ENCODE data around the gene TRPT1.
A peak's percentile ranks its signal among the peaks of the same experiment; 100 is the strongest.

TRPT1 gene

DNA sequence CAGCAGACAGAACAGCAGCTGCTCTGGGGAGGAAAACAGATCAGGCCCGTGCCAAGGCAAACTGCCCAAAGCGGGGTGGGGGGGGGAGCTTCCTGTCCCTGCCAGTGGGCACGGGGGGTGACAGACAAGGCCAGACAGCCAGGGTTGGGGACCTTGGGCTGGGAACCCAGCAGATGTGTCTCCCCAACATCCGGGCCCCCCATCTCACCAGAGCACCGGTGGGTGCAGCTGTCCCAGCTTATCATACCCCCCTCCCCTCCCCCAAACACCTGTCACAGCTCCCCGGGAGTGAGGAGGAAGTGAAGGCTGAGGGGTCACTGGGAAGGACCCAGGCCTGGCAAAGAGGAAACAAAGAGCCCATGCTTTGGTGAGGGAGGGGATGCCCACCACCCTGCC lies 19.4 kb upstream of the TRPT1 start:
- DNase-seq (ENCODE audit: low read depth in 2 of 2), result no peak

DNA sequence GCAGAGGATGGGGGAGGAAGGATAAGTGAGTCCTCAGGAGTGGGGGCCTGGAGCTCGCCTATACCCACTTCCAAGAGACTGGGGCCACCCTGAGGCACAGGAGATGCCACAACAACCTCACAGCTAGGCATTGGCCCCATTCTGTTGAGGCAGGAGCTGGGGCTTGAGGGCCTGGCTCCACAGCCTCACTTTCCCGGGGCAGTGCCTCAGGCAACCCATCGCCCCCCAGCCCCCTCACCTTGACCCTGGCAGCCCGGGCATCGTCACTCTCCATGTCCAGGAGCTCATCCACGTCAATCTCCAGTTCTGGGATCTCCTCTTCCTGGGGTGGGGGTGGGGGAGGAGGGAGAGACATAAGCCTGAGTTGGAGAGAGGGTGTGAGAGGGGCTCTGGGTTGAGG lies 19.0 kb upstream of the TRPT1 start:
- no peak for DNase-seq (ENCODE audit: low read depth in 2 of 2)

DNA sequence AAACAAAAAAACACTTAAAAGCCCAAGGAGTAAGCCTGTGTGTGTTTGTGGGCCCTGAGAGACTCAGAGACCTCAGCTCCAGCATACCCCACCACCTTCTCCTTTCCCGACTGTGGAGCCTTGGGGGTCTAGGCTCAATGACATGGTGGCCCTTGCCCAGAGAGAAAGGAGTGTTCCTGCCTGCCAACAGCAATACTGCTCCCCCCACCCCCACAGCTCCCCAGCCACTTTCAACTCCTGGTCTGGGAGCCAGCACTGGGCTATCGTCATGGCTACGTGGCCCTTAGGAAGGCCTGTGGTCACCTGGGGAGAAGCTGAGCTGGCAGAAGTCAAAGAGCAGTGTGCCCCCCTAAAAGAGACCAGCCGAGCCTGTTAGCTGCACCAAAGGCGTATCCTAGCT lies 18.1 kb upstream of the TRPT1 start:
- no peak for DNase-seq (ENCODE audit: low read depth in 2 of 2)

DNA sequence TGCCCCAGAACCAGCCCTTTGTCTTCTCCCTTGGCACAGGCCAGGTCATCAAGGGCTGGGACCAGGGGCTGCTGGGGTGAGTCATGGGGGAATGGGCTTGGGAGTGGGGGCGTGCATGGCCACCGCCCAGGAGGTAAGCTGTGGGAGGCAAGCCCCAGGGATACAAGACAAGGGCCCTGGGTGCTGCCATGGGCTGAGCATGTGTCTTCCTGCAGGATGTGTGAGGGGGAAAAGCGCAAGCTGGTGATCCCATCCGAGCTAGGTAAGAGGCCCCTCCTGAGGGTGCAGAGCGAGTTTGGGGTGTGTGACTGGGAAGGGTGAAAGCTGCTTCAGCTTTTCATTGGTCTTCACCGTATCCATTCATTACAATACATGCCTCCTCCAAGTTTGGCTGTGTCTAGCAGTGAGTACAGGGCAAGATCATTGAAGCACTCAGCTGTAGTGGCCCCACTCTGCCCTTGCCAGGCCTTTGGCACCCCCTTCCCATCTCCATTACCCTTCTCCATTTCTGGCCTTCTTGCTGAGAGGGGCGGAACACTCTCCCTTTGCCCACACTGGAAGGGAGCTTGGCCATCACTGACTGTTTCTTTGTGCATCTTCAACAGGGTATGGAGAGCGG lies 17.4 kb upstream of the TRPT1 start:
- DNase-seq (ENCODE audit: low read depth in 2 of 2), result no peak

DNA sequence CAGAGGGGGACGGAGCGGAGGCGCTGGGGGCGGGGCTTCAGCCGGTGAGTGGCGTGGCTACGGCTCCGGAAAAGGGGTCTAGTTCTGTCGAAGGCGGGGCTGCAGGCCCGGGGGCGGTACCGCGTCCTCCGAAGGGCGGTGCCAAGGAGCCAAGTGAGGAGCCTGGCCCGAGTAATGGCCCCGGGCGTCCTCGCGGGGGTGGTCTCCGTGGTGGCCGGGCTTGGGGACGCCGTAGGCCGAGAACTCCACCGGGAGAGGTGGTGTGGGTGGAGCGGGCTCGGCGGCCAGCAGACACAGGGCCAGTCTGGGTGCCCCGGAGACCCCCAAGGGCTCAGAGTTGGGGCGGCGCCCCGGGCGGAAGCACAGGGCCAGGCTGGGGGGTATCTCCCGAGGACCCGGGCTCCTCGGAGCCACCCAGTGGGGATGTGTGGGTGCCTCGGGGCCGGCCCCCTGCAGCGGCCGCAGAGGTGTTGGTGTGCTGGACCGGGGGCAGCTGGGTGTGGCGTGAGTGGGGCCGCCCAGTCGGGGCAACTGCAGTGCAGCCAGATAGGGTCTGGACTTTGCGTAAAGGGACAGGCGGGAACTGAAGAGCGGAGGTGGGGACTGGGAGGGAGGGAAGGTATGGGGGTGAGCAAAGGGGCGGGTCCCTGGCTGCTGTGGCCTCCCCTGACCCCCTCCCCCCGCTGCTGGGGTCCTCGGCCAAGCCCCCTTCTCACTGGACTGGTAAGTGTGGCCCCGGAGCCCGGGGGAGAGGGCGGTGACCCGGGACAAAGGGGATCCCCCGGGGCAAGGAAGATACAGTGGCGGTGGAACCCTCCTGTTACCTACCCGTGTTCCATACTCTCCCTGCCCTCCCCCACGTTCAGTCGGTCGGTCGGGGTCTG lies 15.7 kb upstream of the TRPT1 start:
- peak in 1 of 2 donors; percentile 100 for DNase-seq (ENCODE audit: low read depth in 2 of 2)

DNA sequence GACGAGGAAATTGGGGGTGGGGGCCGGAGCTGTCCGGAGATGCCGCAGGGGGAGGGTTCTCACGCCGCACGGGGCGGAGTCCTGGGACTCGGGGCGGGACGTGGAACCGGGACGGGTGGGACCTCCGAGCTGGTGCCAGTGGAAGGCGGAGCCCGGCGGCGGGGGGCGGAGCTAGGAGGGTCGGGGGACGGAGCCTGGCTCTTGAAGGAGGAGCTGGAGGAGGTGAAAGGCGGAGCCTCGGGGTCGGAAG lies 15.2 kb upstream of the TRPT1 start:
- DNase-seq (ENCODE audit: low read depth in 2 of 2), result peak in 1 of 2 donors; percentile 100

DNA sequence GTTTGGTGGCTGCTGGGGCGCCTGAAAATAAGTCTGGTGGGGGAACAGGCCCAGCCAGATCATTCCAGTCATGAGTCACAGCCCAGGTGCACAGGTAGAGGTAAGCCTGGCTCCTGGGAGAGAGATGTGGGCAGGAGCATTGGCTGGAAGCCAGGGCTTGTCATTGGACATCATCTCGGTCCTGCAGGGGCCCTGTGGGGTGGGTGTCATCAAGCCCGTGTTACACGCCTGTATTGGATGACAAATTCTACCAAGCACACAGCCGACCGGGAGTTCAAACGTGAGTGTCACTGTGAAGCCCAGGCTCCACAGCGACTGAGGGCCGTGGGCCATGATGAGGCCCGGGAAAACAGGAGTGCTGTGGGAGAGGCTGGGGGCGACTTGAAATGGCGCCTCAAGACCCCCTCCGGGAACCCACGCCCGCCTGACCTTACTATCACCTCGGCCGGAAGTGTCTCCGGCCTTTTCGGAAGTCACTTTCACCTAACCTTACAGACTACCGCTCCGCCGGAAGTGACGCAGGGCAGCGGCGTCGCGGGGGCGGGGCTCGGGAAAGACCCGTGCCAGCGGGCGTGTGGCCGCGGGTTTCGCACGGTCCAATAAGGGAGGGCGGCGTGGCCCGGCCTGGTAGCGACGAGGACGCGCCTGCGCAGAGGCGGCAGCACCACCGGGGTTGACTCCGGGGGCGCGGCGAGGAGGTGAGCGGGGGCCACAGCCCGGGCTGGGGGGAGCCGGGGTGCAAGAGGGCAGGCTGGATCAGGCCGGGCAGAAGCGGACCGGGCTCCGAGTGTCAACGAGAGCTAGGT lies 14.7 kb upstream of the TRPT1 start, which contains the start of gene FKBP2:
FKBP2 (plus strand) TSS at position 661 of the 806 bp plus-strand sequence. CDS start 1,293 bp downstream, outside the sequence.
- peak; percentile 95 to 96 for DNase-seq (ENCODE audit: low read depth in 2 of 2)

DNA sequence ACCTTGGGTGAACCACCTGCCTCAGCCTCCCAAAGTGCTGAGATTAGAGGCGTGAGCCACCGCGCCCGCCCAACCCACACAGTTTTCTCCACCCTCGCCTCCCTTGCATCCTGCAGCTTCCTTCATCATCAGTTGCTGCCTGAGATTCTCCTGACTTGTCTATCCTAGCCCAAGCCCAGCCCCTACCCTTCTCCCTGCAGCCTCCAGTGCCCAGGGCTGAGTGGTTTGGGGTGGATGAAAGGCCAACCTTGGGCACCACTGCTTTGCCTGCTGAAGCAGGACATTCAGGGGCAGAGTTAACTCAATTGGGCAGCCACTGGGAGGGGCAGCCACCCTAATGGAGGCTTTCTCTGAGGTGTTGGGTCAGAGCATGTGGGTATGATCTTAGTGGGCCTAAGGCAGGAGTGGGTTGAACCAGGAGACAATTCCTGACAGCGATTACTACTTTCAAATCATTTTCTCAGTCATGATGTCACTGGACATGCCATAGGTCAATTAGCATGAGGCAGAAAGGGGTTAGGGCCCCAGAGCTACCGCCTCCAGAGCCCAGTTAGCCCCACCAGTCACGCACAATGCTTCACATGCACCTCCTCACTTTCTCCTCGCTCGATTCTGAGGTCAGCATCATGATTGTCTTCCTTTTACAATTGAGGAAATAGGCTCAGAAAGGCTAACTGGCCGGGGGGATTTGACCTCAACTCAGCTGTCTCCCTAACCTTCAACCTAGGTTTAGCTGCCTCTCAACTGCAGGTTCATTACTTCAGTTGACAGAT lies 13.9 kb upstream of the TRPT1 start:
- DNase-seq (ENCODE audit: low read depth in 2 of 2), result no peak

DNA sequence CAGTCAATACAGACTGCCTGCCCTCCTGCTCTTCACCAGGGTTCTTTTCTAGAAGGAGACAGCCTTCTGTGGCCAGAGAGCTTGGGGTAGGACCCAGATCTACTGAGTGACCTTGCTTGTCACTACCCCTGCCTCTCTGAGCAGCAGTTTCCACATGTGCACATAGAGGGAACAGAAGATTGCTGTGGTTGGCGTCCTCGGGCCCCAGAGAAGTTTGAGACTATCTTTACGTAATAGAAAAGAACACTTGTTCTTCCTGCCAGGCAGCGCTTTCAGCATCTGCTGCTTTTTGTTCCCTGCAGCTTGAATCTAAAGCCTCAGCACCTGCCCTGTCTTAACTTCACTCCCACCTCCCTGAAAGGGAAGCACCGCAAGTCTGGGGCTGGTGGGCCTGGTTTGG lies 13.0 kb upstream of the TRPT1 start:
- DNase-seq (ENCODE audit: low read depth in 2 of 2), result no peak

DNA sequence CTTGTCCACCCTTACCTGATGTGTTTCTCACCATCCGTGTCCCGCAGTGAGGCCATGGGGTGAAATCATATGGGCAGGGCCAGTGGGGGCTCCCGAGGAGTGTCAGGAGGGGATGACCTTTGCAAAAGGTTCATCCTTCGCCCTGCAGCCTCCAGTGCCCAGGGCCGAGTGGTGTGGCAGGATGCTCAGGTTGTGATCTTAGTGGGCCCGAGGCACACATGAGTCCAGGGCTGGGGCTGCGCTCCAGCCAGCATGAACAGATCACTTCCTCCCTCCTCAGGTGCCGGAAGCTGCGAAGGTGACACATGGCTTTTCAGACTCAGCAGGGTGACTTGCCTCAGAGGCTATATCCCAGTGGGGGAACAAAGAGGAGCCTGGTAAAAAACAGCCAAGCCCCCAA lies 12.1 kb upstream of the TRPT1 start:
- DNase-seq (ENCODE audit: low read depth in 2 of 2), result no peak

DNA sequence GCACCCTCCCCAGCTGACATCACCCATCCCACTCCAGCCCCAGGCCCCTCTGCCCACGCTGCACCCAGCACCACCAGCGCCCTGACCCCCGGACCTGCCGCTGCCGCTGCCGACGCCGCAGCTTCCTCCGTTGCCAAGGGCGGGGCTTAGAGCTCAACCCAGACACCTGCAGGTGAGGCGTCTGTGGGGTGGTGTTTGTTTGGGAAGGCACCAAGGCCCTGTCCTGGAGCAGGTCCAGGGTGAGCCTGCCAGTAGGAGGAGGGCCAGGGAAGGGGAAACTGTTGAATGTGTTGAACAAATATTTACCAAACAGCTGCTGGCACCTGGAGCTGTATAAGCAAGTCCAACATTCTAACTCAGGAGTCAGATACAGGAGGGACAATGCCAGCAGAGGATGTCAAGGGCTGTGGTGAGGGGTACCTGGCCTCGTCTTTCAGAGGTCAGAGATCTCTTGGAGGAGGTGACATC lies 11.5 kb upstream of the TRPT1 start:
- DNase-seq (ENCODE audit: low read depth in 2 of 2), result no peak

DNA sequence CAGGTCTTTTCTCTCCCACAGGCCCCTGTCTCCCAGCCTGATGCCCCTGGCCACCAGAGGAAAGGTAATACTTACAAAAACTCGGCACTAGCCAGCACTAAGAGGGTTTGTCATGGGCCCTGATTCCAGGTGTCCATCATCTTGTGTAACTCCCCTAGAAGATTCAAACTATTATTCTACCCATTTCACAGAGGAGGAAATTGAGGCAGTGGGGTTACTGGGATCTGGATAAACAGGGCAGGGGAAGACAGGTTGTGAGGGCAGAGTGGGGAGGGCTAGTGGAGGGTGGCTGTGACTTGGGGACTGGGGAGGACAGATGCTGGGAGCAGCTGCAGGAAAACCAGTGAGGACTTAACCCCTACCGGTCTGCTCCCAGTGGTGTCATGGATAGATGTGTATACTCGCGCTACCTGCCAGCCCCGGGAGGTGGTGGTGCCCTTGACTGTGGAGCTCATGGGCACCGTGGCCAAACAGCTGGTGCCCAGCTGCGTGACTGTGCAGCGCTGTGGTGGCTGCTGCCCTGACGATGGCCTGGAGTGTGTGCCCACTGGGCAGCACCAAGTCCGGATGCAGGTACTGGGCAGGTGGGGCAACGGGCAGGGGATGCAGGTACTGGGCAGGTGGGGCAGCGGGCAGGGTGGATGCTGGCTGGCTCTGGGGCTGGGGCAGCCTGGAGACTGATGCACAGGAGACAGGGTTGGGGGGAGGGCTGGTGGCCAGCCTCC lies 9.6 kb upstream of the TRPT1 start:
- DNase-seq (ENCODE audit: low read depth in 2 of 2), result no peak

DNA sequence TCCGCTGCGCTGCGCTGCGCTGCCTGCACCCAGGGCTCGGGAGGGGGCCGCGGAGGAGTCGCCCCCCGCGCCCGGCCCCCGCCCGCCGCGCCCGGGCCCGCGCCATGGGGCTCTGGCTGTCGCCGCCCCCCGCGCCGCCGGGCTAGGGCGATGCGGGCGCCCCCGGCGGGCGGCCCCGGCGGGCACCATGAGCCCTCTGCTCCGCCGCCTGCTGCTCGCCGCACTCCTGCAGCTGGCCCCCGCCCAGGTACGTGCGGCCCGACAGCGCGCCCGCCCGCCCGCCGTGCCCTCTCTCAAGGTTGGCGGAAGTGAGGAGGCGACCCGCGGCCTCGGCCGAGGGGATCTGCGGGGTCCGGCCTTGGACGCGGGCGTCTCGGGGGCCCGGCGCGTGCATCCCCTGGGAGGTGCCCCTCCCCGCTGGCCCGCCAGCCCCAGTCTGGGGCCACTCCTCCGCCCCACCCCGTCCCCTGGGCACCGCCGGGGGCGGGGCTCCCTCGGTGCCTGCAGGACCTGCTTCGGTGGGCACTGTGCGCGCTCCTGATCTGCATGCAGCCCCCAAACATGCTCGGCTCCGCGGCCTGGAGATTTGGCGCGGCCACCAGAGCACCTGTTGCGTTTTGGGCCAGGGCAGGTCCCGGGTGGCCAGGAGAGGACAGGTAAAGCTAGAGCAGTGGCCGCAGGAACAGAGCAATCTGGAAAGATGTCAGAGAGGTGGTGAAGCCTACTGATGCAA lies 8.8 kb upstream of the TRPT1 start:
- no peak for DNase-seq (ENCODE audit: low read depth in 2 of 2)

DNA sequence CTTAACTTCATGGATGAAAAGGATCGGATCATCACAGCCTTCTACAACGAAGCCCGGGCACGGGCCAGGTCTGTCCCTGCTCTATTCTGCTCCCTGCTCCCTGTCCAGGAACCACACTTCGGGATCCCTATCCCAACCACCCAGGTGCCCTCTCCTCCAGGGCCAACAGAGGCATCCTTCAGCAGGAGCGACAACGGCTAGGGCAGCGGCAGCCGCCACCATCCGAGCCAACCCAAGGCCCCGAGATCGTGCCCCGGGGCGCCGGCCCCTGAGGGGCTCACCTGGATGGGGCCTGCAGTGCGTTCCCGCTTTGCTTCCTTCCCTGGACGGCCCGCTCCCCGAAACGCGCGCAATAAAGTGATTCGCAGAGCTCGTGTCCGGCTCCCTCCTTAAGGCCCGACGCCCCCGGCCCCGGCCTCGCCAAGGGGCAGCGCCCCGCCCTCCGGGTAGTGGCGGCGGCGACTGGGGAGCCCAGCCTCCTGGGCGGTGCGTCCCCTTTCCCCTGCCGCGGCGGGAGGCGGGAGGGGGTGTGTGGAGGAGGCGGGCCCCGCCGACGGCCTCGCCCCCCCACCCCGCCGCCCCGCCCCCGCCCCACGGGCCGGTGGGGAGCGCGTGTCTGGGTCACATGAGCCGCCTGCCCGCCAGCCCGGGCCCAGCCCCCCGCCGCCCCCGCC lies 8.1 kb upstream of the TRPT1 start, which contains the start of gene VEGFB:
VEGFB (plus strand) TSS at position 672 of the 674 bp plus-strand sequence. CDS start 250 bp downstream, outside the sequence.
- DNase-seq (ENCODE audit: low read depth in 2 of 2), result peak in 1 of 2 donors; percentile 56

DNA sequence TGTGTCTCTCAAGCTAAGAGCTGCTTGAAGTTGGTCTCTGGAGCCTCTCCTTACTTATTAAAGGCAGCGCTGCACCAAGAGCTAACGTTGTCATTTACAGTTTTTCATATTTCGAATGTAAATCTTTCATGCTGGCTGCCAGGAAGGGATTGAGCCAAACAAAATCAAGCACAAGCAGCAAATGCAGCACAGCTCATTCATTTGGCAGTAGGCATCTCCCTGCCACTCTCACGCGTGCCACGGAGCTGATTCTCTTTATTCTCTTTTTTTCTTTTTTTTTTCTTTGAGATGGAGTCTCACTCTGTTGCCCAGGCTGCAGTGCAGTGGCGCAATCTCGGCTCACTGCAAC lies 7.0 kb upstream of the TRPT1 start:
- no peak for DNase-seq (ENCODE audit: low read depth in 2 of 2)

DNA sequence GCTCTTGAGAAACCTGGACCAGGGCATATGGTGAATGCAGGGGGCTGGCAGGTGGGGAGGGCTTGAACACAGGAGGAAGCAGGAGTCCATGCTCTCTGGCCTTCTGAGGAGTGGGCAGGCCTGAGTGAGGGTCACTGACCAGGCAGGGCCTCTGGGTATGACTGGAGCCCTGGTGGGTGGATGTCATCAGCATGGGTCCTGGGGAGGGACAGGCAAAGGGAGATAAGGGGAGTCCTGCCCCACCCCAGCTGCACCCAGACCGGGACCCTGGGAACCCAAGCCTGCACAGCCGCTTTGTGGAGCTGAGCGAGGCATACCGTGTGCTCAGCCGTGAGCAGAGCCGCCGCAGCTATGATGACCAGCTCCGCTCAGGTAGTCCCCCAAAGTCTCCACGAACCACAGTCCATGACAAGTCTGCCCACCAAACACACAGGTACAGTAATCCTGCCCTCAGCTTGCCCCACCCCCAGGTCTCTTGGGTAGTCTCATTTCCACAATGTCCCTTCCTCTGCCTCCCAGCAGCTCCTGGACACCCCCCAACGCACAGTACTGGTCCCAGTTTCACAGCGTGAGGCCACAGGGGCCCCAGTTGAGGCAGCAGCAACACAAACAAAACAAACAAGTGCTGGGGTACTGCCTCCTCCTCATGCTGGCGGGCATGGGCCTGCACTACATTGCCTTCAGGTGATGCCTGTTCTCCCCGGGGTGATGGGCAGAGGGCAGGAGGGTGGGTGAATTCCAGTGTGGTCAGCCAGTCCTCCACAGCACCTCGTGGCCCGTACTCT lies 6.4 kb upstream of the TRPT1 start:
- no peak for DNase-seq (ENCODE audit: low read depth in 2 of 2)

DNA sequence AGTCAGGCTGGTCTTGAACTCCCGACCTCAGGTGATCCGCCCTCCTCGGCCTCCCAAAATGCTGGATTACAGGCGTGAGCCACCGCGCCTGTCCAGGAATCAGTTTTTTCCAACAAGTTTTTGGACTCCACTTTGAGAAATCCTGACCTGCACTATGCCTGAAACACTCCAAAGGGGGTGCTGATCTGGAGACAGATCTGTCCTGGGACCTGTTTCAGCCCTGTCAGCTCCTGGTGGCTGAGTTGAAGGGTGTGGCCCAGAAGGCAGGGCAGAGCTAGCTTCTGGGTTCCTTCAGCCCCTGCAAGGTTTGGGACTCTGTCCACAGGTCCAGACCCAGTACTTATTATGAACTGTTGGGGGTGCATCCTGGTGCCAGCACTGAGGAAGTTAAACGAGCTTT lies 5.6 kb upstream of the TRPT1 start:
- DNase-seq (ENCODE audit: low read depth in 2 of 2), result no peak

DNA sequence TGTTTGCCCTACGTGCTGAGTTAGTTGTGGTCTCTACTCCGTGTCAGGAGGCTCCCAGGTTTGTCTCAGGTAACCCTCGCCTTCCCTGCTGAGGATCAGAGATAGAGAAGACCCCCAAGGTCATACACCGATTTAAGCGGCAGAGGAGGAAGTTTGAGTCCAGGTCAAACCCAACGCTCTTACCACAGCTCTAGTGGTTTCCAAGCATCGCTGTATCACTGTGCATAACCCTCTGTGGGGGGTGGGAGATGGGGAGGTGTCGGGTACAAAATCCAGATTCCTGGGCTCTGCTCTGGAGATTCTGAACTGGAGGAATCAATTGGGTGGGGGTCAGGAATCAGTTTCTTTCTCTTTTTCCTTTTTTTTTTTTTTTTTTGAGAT lies 5.0 kb upstream of the TRPT1 start:
- no peak for DNase-seq (ENCODE audit: low read depth in 2 of 2)

All from activated CD4-positive, alpha-beta T cell treated with anti-CD3 and anti-CD28 coated beads for 24 hours (primary cell).